Kidney glomerular epithelial cell (primary cell): ENCODE data around the gene SOCS7.
"Not testable (repeated sequence)": the region's sequence is repeated elsewhere in the genome, so short reads cannot be mapped to it uniquely, and the experiment has no call there.

Experiments
- DNase-seq: peaks from one replicate; lab custom pipeline; 2025; lab: John Stamatoyannopoulos, UW

The SOCS7 gene

DNA sequence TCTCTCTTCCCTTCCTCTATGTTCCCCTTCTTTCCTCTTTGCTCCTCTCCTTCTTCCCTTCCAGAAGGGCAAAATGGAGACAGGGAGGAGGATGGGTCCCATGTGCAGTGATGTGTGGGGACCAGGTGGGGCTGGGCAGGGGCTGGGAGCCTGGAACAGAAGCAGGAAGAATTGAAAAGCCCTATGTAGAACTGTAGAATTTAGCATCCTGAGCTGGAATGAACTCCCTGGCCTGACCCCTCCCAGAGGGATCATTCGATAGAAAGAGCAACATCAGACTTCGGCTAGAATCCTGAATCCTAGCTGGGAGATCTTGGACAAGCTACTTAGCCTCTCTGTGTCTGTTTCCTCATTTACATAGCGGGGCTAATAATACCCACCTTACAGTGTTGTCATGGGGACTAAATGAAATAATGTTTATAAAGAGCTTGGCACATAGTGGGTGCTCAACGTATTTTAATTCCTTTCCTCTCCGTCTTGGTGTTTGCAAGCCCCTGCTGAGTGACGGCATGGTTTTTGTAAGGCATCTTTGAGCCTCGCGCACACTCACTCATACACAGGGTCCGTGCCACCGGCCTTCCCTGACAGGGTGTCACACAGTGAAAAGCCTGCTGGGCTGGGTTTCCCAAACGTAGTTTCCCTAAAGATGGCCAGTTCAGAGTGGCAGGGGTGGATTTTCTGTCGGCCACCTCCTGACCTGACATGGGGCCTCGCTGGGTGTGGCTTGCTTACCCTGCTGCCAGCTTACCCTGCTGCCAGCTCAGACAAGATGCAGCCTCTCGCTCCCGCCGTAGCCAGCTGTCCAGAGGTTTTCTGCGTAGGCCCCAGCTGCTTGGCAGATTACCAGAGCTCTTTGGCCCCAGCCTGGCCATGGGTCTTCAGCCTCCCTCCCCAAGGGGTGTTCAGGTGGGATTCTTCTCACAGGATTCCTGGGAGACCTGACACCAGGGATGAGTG is 70.5 kb downstream of the SOCS7 start:
- DNase-seq: no peak

GRCh38 chr17:38424297-38424972 is 72.8 kb downstream of the SOCS7 start:
- DNase-seq: no peak

- DNase-seq: no peak
These were observed 73.4 kb downstream of the SOCS7 start for GRCh38 chr17:38425031-38425430.

DNA sequence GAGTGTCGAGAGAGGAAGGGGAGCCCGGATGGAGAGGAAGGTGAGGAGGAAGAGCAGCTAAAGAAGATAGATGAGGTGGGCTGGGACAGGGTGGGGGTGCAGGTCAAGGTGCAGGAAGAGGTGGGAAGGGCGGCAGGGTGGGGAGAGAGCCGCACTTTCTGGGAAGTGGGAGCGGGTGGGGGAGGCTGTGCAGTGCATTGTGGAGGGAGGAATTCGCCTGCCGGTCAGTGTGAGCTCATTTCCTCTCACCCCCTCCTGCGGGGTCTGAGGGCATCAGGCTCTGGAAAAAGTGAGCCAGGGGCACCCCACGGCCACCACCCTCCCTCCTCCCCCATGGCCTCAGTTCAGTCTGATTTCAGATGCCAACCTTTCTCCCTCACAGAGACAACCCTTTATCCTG is 74.1 kb downstream of the SOCS7 start:
- no peak for DNase-seq

DNA sequence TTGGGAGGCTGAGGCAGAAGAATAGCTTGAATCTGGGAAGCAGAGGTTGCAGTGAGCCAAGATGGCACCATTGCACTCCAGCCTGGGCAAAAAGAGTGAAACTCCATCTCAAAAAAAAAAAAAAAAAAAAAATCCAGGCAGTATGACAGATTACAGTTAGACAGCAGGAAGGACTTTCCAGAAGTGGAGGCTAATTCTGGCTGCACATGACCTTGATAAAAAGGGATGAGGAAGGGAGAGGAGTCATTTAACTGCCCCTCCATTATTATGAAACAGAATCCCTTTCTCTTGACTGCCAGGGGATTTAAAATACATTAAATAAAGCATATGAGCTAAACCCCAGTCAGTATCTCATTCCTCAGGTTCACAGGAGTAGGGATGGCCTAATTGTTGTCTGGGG is 74.8 kb downstream of the SOCS7 start:
- no peak for DNase-seq

- no peak for DNase-seq
These were observed 75.7 kb downstream of the SOCS7 start for GRCh38 chr17:38427160-38427949.

DNA sequence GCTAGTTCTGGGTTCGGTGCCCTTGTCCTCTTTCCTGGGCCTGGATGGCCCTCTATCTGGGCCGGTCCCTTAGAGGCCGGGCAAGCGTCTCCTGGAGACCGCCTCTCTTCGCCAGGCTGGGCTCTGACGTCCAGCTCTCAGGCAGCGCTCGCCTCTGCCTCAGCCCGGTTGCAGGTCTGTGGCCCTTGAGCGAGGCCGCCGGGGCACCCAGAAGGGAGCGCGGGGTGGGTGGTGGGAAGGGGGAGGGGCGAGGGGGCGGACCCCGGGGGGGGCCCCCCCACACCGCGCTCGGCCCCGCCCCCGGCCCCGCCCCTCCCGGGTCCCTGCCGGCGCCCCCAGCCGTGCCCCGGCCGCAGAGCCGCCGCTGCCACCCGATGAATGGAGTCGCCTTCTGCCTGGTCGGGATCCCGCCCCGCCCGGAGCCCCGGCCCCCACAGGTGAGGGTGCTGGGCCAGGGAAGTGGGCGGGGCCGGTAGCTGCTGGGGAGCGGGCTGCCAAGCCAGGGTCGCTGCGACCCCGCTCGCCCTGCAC is 76.5 kb downstream of the SOCS7 start, which contains the start of gene ARHGAP23:
Gene ARHGAP23 (plus strand): TSS at position 353 of the 531 bp plus-strand sequence. CDS start 22 bp downstream, at position 375.
- DNase-seq: peak; percentile 63

- peak; percentile 48 for DNase-seq
These were observed 77.2 kb downstream of the SOCS7 start for GRCh38 chr17:38428643-38429371.

GRCh38 chr17:38429476-38430100 is 77.9 kb downstream of the SOCS7 start:
- DNase-seq: no peak

DNA sequence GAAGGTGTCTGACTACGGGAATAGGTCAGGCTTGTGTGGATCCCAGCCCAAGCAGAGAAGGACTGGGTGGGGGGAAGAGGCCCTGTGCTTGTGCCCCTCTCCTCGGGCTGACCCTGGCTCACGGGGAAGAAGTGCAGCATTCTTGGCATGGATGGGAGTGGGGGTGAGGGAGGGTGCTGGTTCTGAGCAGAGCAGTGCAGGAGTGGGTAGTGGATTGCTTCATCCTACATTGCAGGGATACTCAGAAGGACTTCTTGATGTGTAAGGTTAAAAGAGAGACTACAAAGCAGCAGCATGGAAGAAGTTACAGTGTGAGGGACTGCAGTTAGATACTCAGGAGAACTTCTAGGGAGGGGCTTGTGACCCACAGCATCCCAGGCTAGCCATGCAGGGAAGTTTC is 78.7 kb downstream of the SOCS7 start:
- no peak for DNase-seq

- DNase-seq: no peak
These were observed 79.2 kb downstream of the SOCS7 start for GRCh38 chr17:38430822-38431221.

DNA sequence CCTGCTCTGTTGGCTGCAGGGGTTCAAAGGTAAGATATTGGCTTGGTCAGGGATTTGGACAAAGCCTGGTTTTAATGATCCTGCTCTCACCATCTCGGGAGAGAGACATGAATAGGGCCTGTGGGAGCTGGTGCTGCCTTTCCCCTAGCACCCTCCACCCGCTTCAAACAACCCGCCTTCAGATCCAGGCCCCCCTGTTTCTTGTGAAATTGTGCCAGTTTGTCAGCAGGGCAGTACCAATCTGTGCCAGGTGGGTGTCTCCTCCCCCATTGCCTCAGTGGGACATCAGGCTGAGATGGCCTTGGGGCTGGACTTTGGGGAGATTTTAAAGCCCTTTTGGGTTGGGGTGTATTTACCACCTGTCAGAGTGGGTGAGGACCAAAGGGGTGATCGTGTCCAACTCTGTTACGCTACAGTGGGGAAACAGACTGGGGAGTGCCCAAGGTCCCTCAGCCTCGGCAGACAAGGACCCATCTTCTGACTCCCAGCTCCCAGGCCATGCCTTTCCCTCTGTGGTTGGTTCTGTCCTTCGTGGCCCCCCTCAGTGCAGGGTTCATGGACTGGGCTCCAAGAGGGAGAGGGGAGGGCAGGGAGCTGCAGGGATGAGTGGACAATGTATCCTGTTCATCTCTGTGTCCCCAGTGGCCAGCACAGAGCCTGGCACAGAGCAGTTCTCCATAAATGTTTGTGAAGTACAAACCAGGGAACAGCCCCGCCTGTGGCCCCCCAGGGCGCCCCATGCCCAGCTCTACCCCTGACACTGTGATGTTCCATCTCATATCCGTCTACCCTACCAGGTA is 79.9 kb downstream of the SOCS7 start:
- DNase-seq: no peak

GRCh38 chr17:38434178-38434665 is 82.6 kb downstream of the SOCS7 start:
- DNase-seq: no peak

- no peak for DNase-seq
These were observed 84.2 kb downstream of the SOCS7 start for GRCh38 chr17:38435795-38436194.

- DNase-seq: no peak
These were observed 84.7 kb downstream of the SOCS7 start for GRCh38 chr17:38436386-38436785.

GRCh38 chr17:38437313-38437712 is 85.7 kb downstream of the SOCS7 start:
- DNase-seq: not testable (repeated sequence)

GRCh38 chr17:38439436-38439835 is 87.8 kb downstream of the SOCS7 start:
- DNase-seq: no peak

DNA sequence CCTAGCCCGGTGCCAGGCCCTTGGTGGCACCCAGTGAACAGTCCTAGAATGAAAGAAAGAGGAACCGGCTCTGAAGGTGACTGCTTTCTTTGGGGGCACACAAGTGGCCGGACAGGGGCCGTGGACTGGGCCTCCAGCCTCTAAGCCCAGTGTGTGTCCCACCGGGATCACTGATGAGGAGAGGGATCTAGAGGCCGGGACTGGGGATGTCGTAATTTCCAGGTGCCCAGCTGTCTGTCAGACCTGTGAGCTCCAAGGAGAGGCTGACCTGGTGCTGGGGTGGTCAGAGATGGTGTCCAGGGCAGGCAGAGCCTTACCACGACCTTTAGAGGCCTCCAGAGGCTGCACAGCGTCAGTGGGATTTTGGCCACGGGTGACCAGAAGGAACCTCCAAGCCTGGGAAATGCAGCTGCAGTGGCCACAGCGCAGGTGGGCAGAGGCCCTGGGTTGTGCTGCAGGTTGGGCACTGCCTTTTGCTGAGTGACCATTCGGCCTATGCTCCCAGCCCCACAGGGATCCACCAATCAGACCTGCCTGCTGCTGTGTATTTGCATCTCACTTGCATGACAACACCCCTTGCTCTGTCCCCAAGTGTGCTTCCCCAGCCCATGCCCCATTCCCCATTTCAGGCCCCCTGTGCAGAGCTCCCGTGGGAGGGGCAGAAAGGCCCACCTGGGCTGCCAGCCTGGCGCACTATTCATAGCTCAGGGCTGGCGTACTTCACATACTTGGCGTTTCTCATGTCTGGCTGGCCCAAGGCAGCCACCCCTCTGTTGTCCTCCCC is 89.2 kb downstream of the SOCS7 start:
- no peak for DNase-seq
